ENCODE results near the gene DUSP2. TPM values are rescaled to one million over a fixed set of nuclear protein-coding genes. Genes with fewer than 3 reads are reported as not detected.
A peak's percentile ranks its signal among the peaks of the same experiment; 100 is the strongest.

DUSP2 gene
- total and polyA plus RNA-seq, 11 donors = 0.56 to 23.1 (median 2.7) TPM

GRCh38 chr2:96139181-96139758 lies 6.0 kb downstream of the DUSP2 start:
- TF ChIP-seq CTCF (IDR thresholded peaks at IDR 0.05) = no peak
- no peak for TF ChIP-seq POLR2A (IDR thresholded peaks at IDR 0.05)
- peak in 2 of 5 donors; percentile 3 to 23 for DNase-seq
- Histone ChIP-seq H3K27ac (no peak overlapping the region), H3K27me3 (peaks cover 0 to 4% (median 0%) of the 10 kb centered on the region in 9 donors), H3K36me3 (peaks cover 0 to 9% (median 0%) of the 10 kb centered on the region in 9 donors), H3K4me1 (peaks cover 0 to 16% (median 2%) of the 10 kb centered on the region in 12 donors), H3K9me3 (no peaks in the 10 kb centered on the region), H3K4me3 (no peak overlapping the region)
- WGBS, 4 donors = 81 to 89% (median 87%) methylated on average over 7 of the region's 7 CpGs
- ATAC-seq = no peak
- intact Hi-C loops (cut with DNase I) = loop anchor here in 9 of 10 donors (2.0 to 10.0 kb wide), 11 partner anchors 33 to 368 kb away; partner anchors contain the start of genes NEURL3 (in 7 of the 9), TMEM127 (in 3 of the 9) and CIAO1 (in 2 of the 9)

- peaks cover 0 to 9% (median 0%) of the 10 kb centered on the region in 9 donors for H3K27me3 ChIP-seq
These were observed 6.8 kb downstream of the DUSP2 start, which contains the start of gene ASTL for GRCh38 chr2:96138179-96139145. ASTL (minus strand) TSS chr2:96138502; CDS start chr2:96138436, 66 bp downstream.

GRCh38 chr2:96137321-96138178 lies 7.7 kb downstream of the DUSP2 start:
- Histone ChIP-seq H3K27ac (no peak overlapping the region), H3K27me3 (peaks cover 0 to 9% (median 0%) of the 10 kb centered on the region in 9 donors), H3K4me1 (peaks cover 0 to under 1% (median 0%) of the 10 kb centered on the region in 12 donors), H3K4me3 (no peak overlapping the region), H3K36me3 (no peaks in the 10 kb centered on the region), H3K9me3 (no peaks in the 10 kb centered on the region)
- DNase-seq (peak in 2 of 5 donors; percentile 9 to 32), ATAC-seq (no peak)
- no peak for TF ChIP-seq POLR2A (IDR thresholded peaks at IDR 0.05)
- no peak for TF ChIP-seq CTCF (IDR thresholded peaks at IDR 0.05)
- intact Hi-C loops (cut with DNase I) = loop anchor here in 9 of 10 donors (2.0 to 10.0 kb wide), 11 partner anchors 35 to 370 kb away; partner anchors contain the start of genes NEURL3 (in 7 of the 9), TMEM127 (in 3 of the 9) and CIAO1 (in 2 of the 9)
- WGBS, 4 donors = 72 to 84% (median 82%) methylated on average over 15 of the region's 15 CpGs

More at GRCh38 chr2:96138179-96139145, 6.8 kb downstream of the DUSP2 start, which contains the start of gene ASTL:
- no peak within 1 kb of the TSS for H3K27ac ChIP-seq
- ATAC-seq (peak; percentile 65 to 76 (median 68)), DNase-seq (peak in 3 of 5 donors; percentile 41 to 68 (median 47))
- no peak for TF ChIP-seq POLR2A (IDR thresholded peaks at IDR 0.05)
- peak; percentile 38 to 61 (median 50) for TF ChIP-seq CTCF (IDR thresholded peaks at IDR 0.05)
- peaks cover 0 to 9% (median 0%) of the 10 kb centered on the region in 12 donors for H3K4me1 ChIP-seq
- intact Hi-C loops (cut with DNase I) = loop anchor here in 9 of 10 donors (2.0 to 10.0 kb wide), 11 partner anchors 34 to 369 kb away; partner anchors contain the start of genes NEURL3 (in 7 of the 9), TMEM127 (in 3 of the 9) and CIAO1 (in 2 of the 9)
- 17 to 23% (median 19%) methylated on average over 16 to 17 of the region's 17 CpGs for WGBS, 4 donors
- no peak within 1 kb of the TSS for H3K4me3 ChIP-seq
- H3K36me3 ChIP-seq = peaks cover 0 to 5% (median 0%) of the 10 kb centered on the region in 9 donors
- no peaks in the 10 kb centered on the region for H3K9me3 ChIP-seq

Data from heart left ventricle (tissue), 16 donors.